Hematopoietic multipotent progenitor cell treated with erythropoietin and hydrocortisone succinate and interleukin-3 and kit ligand, for 17 days (in vitro differentiated cells): ENCODE data around the gene SLC6A11.

Source experiments
- DNase-seq: peaks from one replicate; pipeline ENCODE4 v3.0.0-alpha.2; 2015; ENCODE audit warnings: low spot score

SLC6A11 gene

GRCh38 chr3:10930666-10931040, 114.6 kb downstream of the SLC6A11 start:
- no peak for DNase-seq

- DNase-seq: no peak
These were observed 116.6 kb downstream of the SLC6A11 start for GRCh38 chr3:10932596-10932995.

GRCh38 chr3:10933021-10933420, 117.0 kb downstream of the SLC6A11 start:
- DNase-seq: no peak

GRCh38 chr3:10933470-10933804, 117.4 kb downstream of the SLC6A11 start:
- no peak for DNase-seq

GRCh38 chr3:10933805-10934481, 117.9 kb downstream of the SLC6A11 start:
- DNase-seq: no peak

GRCh38 chr3:10935028-10935427, 119.0 kb downstream of the SLC6A11 start:
- no peak for DNase-seq

GRCh38 chr3:10935846-10936631, 120.0 kb downstream of the SLC6A11 start:
- DNase-seq: no peak

GRCh38 chr3:10936686-10937085, 120.7 kb downstream of the SLC6A11 start:
- DNase-seq: no peak

GRCh38 chr3:10937141-10937825, 121.3 kb downstream of the SLC6A11 start:
- DNase-seq: no peak

GRCh38 chr3:10939556-10939955, 123.5 kb downstream of the SLC6A11 start:
- no peak for DNase-seq

GRCh38 chr3:10940106-10940505, 124.1 kb downstream of the SLC6A11 start:
- no peak for DNase-seq

- no peak for DNase-seq
These were observed 125.9 kb downstream of the SLC6A11 start for GRCh38 chr3:10941972-10942371.

- DNase-seq: no peak
These were observed 126.7 kb downstream of the SLC6A11 start for GRCh38 chr3:10942690-10943205.

- no peak for DNase-seq
These were observed 128.8 kb downstream of the SLC6A11 start for GRCh38 chr3:10944866-10945265.

GRCh38 chr3:10945683-10946287, 129.8 kb downstream of the SLC6A11 start:
- peak; percentile 48 for DNase-seq

- DNase-seq: no peak
These were observed 130.5 kb downstream of the SLC6A11 start for GRCh38 chr3:10946526-10946925.

- DNase-seq: no peak
These were observed 132.3 kb downstream of the SLC6A11 start for GRCh38 chr3:10948326-10948725.

- no peak for DNase-seq
These were observed 133.2 kb downstream of the SLC6A11 start for GRCh38 chr3:10949197-10949596.

GRCh38 chr3:10950476-10951294, 134.7 kb downstream of the SLC6A11 start:
- DNase-seq: no peak

- DNase-seq: no peak
These were observed 135.4 kb downstream of the SLC6A11 start for GRCh38 chr3:10951295-10951926.

- DNase-seq: no peak
These were observed 136.5 kb downstream of the SLC6A11 start for GRCh38 chr3:10952525-10952924.
